B cell (primary cell): ENCODE results near the gene KLHL10. TPM values are rescaled to one million over a fixed set of nuclear protein-coding genes. Genes with fewer than 3 reads are reported as not detected.

Experiments used
- ATAC-seq: fragments of 200-7000 bp; cut with Tn5 transposase; one replicate; pipeline ENCODE4 v1.10.0; 2021; ENCODE audit warnings: low read depth, mild to moderate bottlenecking, moderate number of reproducible peaks, moderate library complexity
- CTCF ChIA-PET: fragments of 350-600 bp; sonication (Branson Sonifier 250); formaldehyde crosslinking; loops from one replicate; lab custom pipeline; 2021; ENCODE audit warnings: antibody characterized with exemption, inconsistent platforms; lab: Charles Lee
- POLR2A ChIA-PET: fragments of 350-600 bp; sonication (Branson Sonifier 250); formaldehyde crosslinking; loops from one replicate; lab custom pipeline; 2021; ENCODE audit warnings: antibody characterized with exemption; lab: Charles Lee
- DNase-seq: peaks from one replicate; pipeline ENCODE4 v3.0.0; 2013
- H2AFZ ChIP-seq: 2 replicates; pipeline ENCODE4 v1.6.1; 2012; ENCODE audit warnings: mild to moderate bottlenecking, low read depth, low read length; ENCODE audit not compliant: insufficient read depth, poor library complexity, severe bottlenecking
- H3K27ac ChIP-seq, 2 donors: 1 replicate in 1 of 2; 2 replicates in 1 of 2; pipeline ENCODE4 v1.5.1; 2012 to 2013; ENCODE audit warnings: low read length in 2 of 2, mild to moderate bottlenecking in 2 of 2, moderate library complexity in 1 of 2
- H3K27me3 ChIP-seq, 4 experiments: fragments of 200-600 bp in 1 of 4; sonication (generic) in 1 of 4; replicated peaks in 1 of 4; 1 replicate in 2 of 4; 2 replicates in 2 of 4; pipeline versions ENCODE4 v1.6.1 to v1.7.0; 2013 to 2016; ENCODE audit warnings: low read length in 3 of 4, mild to moderate bottlenecking in 2 of 4, mixed read lengths in 1 of 4, moderate library complexity in 1 of 4; ENCODE audit not compliant: insufficient read depth in 4 of 4, control insufficient read depth in 3 of 4; ENCODE audit errors: control extremely low read depth in 1 of 4
- H3K36me3 ChIP-seq, 2 experiments: replicated peaks in 1 of 2; 1 replicate in 1 of 2; 2 replicates in 1 of 2; pipeline versions ENCODE4 v1.6.1 to v1.7.1; 2013; ENCODE audit warnings: low read length in 1 of 2; ENCODE audit not compliant: insufficient read depth in 2 of 2, control insufficient read depth in 1 of 2; ENCODE audit errors: control extremely low read depth in 1 of 2, extremely low read depth in 1 of 2
- H3K4me1 ChIP-seq, 2 donors: fragments of 200-600 bp in 1 of 2; sonication (generic) in 1 of 2; 1 replicate in 1 of 2; 2 replicates in 1 of 2; pipeline versions ENCODE4 v1.5.1 to v1.6.1; 2013 to 2017; ENCODE audit warnings: low read length in 2 of 2; ENCODE audit not compliant: control insufficient read depth in 2 of 2, insufficient read depth in 2 of 2
- H3K4me2 ChIP-seq: replicated peaks from 2 replicates; pipeline ENCODE3; 2012; ENCODE audit warnings: mild to moderate bottlenecking, low read depth, low read length; ENCODE audit not compliant: poor library complexity, severe bottlenecking
- H3K4me3 ChIP-seq, 5 experiments: fragments of 200-600 bp in 1 of 5; sonication (generic) in 1 of 5; 1 replicate in 3 of 5; 2 replicates in 2 of 5; pipeline versions ENCODE4 v1.5.1 to v1.7.0; 2011 to 2016; ENCODE audit warnings: low read length in 4 of 5, mild to moderate bottlenecking in 4 of 5, low read depth in 2 of 5, control low read depth in 1 of 5, moderate library complexity in 1 of 5; ENCODE audit not compliant: insufficient read depth in 1 of 5; ENCODE audit errors: control extremely low read depth in 1 of 5, extremely low read depth in 1 of 5
- H3K79me2 ChIP-seq: fragments of 200-600 bp; sonication (generic); one replicate; pipeline ENCODE4 v1.6.0; 2016; ENCODE audit warnings: low read length; ENCODE audit not compliant: control insufficient read depth, insufficient read depth
- H3K9ac ChIP-seq: fragments of 200-600 bp; sonication (generic); 2 replicates; pipeline ENCODE4 v1.6.1; 2017; ENCODE audit warnings: mild to moderate bottlenecking, low read length, moderate library complexity
- H3K9me3 ChIP-seq, 3 donors: one replicate each; pipeline versions ENCODE4 v1.6.1 to v1.7.1; 2013; ENCODE audit warnings: low read length in 2 of 3; ENCODE audit not compliant: control insufficient read depth in 2 of 3, insufficient read depth in 1 of 3; ENCODE audit errors: control extremely low read depth in 1 of 3
- H4K20me1 ChIP-seq: 2 replicates; pipeline ENCODE4 v1.6.0; 2012; ENCODE audit warnings: mild to moderate bottlenecking, low read length; ENCODE audit not compliant: insufficient read depth, control insufficient read depth, poor library complexity, severe bottlenecking
- H3K27ac Mint-ChIP-seq: one replicate; pipeline ENCODE4 v1.8.0; 2021; ENCODE audit warnings: mixed read lengths
- H3K27me3 Mint-ChIP-seq: one replicate; pipeline ENCODE4 v1.8.0; 2021; ENCODE audit warnings: mixed read lengths
- H3K4me1 Mint-ChIP-seq: one replicate; pipeline ENCODE4 v1.8.0; 2021; ENCODE audit warnings: mixed read lengths
- H3K4me3 Mint-ChIP-seq: one replicate; pipeline ENCODE4 v1.8.0; 2021; ENCODE audit warnings: mixed read lengths
- H3K9me3 Mint-ChIP-seq: one replicate; pipeline ENCODE4 v1.8.0; 2022; ENCODE audit warnings: mixed read lengths; ENCODE audit not compliant: insufficient read depth
- EZH2 ChIP-seq: IDR thresholded peaks from 2 replicates; pipeline ENCODE4 v1.6.1; 2012; ENCODE audit warnings: borderline replicate concordance, low read depth, mild to moderate bottlenecking, moderate library complexity, low read length; ENCODE audit not compliant: insufficient read depth, poor library complexity, severe bottlenecking
- WGBS: methylation state at CpG from one replicate; pipeline ENCODE4 v1.1.5; 2013; ENCODE audit warnings: missing lambda C conversion rate; ENCODE audit not compliant: insufficient coverage; 5-methylcytosine and 5-hydroxymethylcytosine counted together
- intact Hi-C: fragments of 100-400 bp; cut with micrococcal nuclease; formaldehyde crosslinking; loops from one replicate; pipeline ENCODE4 v1.10.0; 2022
- polyA plus RNA-seq: library from polyadenylated mRNA; depleted of rRNA; stranded (reverse); fragments of >200 nt; gene quantifications from 2 replicates; pipeline ENCODE4 v1.2.3, GENCODE V29; 2012
- small RNA-seq: library from RNA; depleted of rRNA; stranded (forward); fragments of <200 nt; gene quantifications from one replicate; pipeline ENCODE3, GENCODE V24; 2012; ENCODE audit warnings: low replicate concordance, low read depth; ENCODE audit not compliant: insufficient read length
- total RNA-seq, 2 donors: library from RNA; stranded (reverse); fragments of 120-200 nt in 1 of 2; gene quantifications; 1 replicate in 1 of 2; 2 replicates in 1 of 2; pipeline versions ENCODE4 v1.2.3 to v1.2.4, GENCODE V29; 2013 to 2022
- TF ChIP-seq, protein P1 (sequence below): fragments of 200-600 bp; IDR thresholded peaks from one replicate; pipeline ENCODE4 v1.8.0; 2022; ENCODE audit warnings: antibody characterized with exemption, mild to moderate bottlenecking

The KLHL10 gene
- total and polyA plus RNA-seq, 2 donors (not counting 1 experiment from before 2014, with no cell fraction given) = 0.12 to 0.37 TPM

DNA sequence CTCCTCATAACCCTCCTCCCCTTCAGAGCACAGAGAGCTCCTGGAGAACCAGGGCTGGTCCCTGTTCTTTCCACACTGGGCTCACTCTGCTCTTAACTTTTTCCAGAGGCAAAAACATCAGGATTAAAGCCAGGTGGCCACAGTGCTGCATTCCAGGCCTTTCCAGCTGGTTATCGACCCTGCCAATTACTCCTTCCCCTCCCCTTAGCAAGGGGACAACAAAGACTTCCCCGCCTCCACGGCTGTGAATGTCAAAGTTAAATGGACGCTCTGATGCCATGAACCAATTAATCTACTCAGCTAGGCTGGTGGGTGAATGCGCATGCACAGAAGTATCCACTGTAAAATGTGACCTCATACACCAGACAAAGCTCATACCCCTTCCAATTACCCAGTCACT, 58.0 kb downstream of the KLHL10 start:
- no peaks in the 10 kb centered on the region for H3K4me1 Mint-ChIP-seq
- H3K27ac ChIP-seq = no peak overlapping the region
- no peaks in the 10 kb centered on the region for H3K27me3 ChIP-seq
- H3K36me3 ChIP-seq = peaks cover 0 to 72% of the 10 kb centered on the region in 2 experiments
- ATAC-seq = no peak
- CTCF ChIA-PET = interaction anchor here (0.6 kb wide), 1 partner anchor 1413 kb away, joined by 3 read pairs; no protein-coding TSS in a partner anchor
- no peaks in the 10 kb centered on the region for H3K4me1 ChIP-seq
- 100% methylated on average over 5 of the region's 5 CpGs for WGBS
- H3K27ac Mint-ChIP-seq = no peak overlapping the region
- POLR2A ChIA-PET = no interaction called here
- no peak overlapping the region for H3K4me3 ChIP-seq
- H2AFZ ChIP-seq = no peak overlapping the region
- H3K9ac ChIP-seq = no peak overlapping the region
- H3K79me2 ChIP-seq = peaks cover 4% of the 10 kb centered on the region
- H4K20me1 ChIP-seq = no peaks in the 10 kb centered on the region
- DNase-seq = no peak
- no peak overlapping the region for H3K4me3 Mint-ChIP-seq
- no peaks in the 10 kb centered on the region for H3K27me3 Mint-ChIP-seq
- intact Hi-C loops = no loop called here
- no peak overlapping the region for H3K4me2 ChIP-seq
- TF ChIP-seq, protein P1, sequence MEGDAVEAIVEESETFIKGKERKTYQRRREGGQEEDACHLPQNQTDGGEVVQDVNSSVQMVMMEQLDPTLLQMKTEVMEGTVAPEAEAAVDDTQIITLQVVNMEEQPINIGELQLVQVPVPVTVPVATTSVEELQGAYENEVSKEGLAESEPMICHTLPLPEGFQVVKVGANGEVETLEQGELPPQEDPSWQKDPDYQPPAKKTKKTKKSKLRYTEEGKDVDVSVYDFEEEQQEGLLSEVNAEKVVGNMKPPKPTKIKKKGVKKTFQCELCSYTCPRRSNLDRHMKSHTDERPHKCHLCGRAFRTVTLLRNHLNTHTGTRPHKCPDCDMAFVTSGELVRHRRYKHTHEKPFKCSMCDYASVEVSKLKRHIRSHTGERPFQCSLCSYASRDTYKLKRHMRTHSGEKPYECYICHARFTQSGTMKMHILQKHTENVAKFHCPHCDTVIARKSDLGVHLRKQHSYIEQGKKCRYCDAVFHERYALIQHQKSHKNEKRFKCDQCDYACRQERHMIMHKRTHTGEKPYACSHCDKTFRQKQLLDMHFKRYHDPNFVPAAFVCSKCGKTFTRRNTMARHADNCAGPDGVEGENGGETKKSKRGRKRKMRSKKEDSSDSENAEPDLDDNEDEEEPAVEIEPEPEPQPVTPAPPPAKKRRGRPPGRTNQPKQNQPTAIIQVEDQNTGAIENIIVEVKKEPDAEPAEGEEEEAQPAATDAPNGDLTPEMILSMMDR = no peak
- no peaks in the 10 kb centered on the region for H3K9me3 Mint-ChIP-seq
- no peaks in the 10 kb centered on the region for H3K9me3 ChIP-seq

DNA sequence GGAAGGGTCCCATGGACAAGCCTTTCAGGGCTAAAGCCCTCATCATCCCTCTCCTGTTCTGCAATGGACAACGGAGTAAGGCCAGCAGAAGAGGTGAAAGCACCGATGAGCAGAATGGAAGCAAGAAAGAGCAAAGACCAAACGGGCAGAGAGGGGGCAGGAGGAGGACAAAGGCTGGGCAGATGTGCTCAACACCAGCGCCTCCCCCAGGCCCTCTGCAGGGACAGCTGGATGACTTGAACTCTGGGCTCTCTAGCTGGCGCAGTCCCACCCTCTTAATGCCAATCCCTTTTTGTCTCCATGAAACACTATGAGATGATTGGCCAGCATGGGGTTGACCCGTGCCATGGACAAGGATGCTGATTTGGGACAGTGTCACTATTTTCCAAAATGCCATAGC, 59.1 kb downstream of the KLHL10 start:
- TF ChIP-seq, protein P1 = no peak
- no peak for TF ChIP-seq EZH2
- Mint-ChIP-seq H3K27ac (no peak overlapping the region), H3K27me3 (no peaks in the 10 kb centered on the region), H3K4me3 (no peak overlapping the region), H3K4me1 (no peaks in the 10 kb centered on the region), H3K9me3 (no peaks in the 10 kb centered on the region)
- peaks cover 0 to 71% of the 10 kb centered on the region in 2 experiments for H3K36me3 ChIP-seq
- no peaks in the 10 kb centered on the region for H3K4me1 ChIP-seq
- 98% methylated on average over 5 of the region's 6 CpGs for WGBS
- ChIA-PET POLR2A (no interaction called here), CTCF (no interaction called here)
- intact Hi-C loops = no loop called here
- no peaks in the 10 kb centered on the region for H3K27me3 ChIP-seq
- H3K4me3 ChIP-seq = no peak overlapping the region
- no peak overlapping the region for H3K4me2 ChIP-seq
- peaks cover 4% of the 10 kb centered on the region for H3K79me2 ChIP-seq
- H4K20me1 ChIP-seq = no peaks in the 10 kb centered on the region
- no peak overlapping the region for H2AFZ ChIP-seq
- DNase-seq = no peak
- no peak for ATAC-seq
- no peak overlapping the region for H3K27ac ChIP-seq
- no peaks in the 10 kb centered on the region for H3K9me3 ChIP-seq
- no peak overlapping the region for H3K9ac ChIP-seq

Small RNA genes lying within 50 kb of the gene (small RNA-seq; reads per million reads assigned to genes)
- not detected for gene AC125257.2

Other genes with a start within 250 kb of the KLHL10 start
- gene KRT16, start 225.1 kb upstream of the KLHL10 start, total RNA-seq = not detected in 2 replicates
- not detected in 2 replicates for gene KRT16, start 225.1 kb upstream of the KLHL10 start, polyA plus RNA-seq
- gene KRT17, start 213.2 kb upstream of the KLHL10 start, total RNA-seq = not detected in 2 replicates
- gene KRT17, start 213.2 kb upstream of the KLHL10 start, polyA plus RNA-seq = not detected in 2 replicates
- gene EIF1, start 148.9 kb upstream of the KLHL10 start, total RNA-seq = 753 and 773 TPM in 2 replicates
- gene EIF1, start 148.9 kb upstream of the KLHL10 start, polyA plus RNA-seq = 2,045 and 2,985 TPM in 2 replicates
- gene GAST, start 125.5 kb upstream of the KLHL10 start, total RNA-seq = not detected in 2 replicates
- not detected in 2 replicates for gene GAST, start 125.5 kb upstream of the KLHL10 start, polyA plus RNA-seq
- gene HAP1, start 103.2 kb upstream of the KLHL10 start, total RNA-seq = 0.15 and 0.37 TPM in 2 replicates
- gene HAP1, start 103.2 kb upstream of the KLHL10 start, polyA plus RNA-seq = 0.03 TPM in 2 replicates
- 56.1 and 63.3 TPM in 2 replicates for gene JUP, start 51.1 kb upstream of the KLHL10 start, total RNA-seq
- 42.6 and 62.9 TPM in 2 replicates for gene JUP, start 51.1 kb upstream of the KLHL10 start, polyA plus RNA-seq
- 2.5 and 2.8 TPM in 2 replicates for gene P3H4, start 25.9 kb upstream of the KLHL10 start, total RNA-seq
- 1.3 TPM in 2 replicates for gene P3H4, start 25.9 kb upstream of the KLHL10 start, polyA plus RNA-seq
- 0.34 and 0.70 TPM in 2 replicates for gene FKBP10, start 24.8 kb upstream of the KLHL10 start, total RNA-seq
- gene FKBP10, start 24.8 kb upstream of the KLHL10 start, polyA plus RNA-seq = 0.21 and 0.40 TPM in 2 replicates
- gene NT5C3B, start 1.6 kb upstream of the KLHL10 start, total RNA-seq = 46.5 and 49.6 TPM in 2 replicates
- gene NT5C3B, start 1.6 kb upstream of the KLHL10 start, polyA plus RNA-seq = 43.8 and 50.1 TPM in 2 replicates
- 18.7 and 18.8 TPM in 2 replicates for gene KLHL11, start 27.6 kb downstream of the KLHL10 start, total RNA-seq
- 4.2 and 5.5 TPM in 2 replicates for gene KLHL11, start 27.6 kb downstream of the KLHL10 start, polyA plus RNA-seq
- 85.3 and 91.5 TPM in 2 replicates for gene ACLY, start 81.1 kb downstream of the KLHL10 start, total RNA-seq
- gene ACLY, start 81.1 kb downstream of the KLHL10 start, polyA plus RNA-seq = 33.3 and 40.2 TPM in 2 replicates
- 0.27 and 0.56 TPM in 2 replicates for gene ODAD4, start 92.8 kb downstream of the KLHL10 start, total RNA-seq
- not detected in 2 replicates for gene ODAD4, start 92.8 kb downstream of the KLHL10 start, polyA plus RNA-seq
- gene CNP, start 129.0 kb downstream of the KLHL10 start, total RNA-seq = 45.2 and 59.0 TPM in 2 replicates
- gene CNP, start 129.0 kb downstream of the KLHL10 start, polyA plus RNA-seq = 15.9 and 19.0 TPM in 2 replicates
- gene DNAJC7, start 179.6 kb downstream of the KLHL10 start, total RNA-seq = 150 and 152 TPM in 2 replicates
- 22.0 and 25.8 TPM in 2 replicates for gene DNAJC7, start 179.6 kb downstream of the KLHL10 start, polyA plus RNA-seq
- 22.0 and 23.7 TPM in 2 replicates for gene NKIRAS2, start 182.3 kb downstream of the KLHL10 start, total RNA-seq
- gene NKIRAS2, start 182.3 kb downstream of the KLHL10 start, polyA plus RNA-seq = 21.4 and 29.2 TPM in 2 replicates
- 2.1 TPM in 2 replicates for gene C17orf113, start 212.8 kb downstream of the KLHL10 start, total RNA-seq
- gene C17orf113, start 212.8 kb downstream of the KLHL10 start, polyA plus RNA-seq = 0.66 and 1.2 TPM in 2 replicates